HG02623 (cell line): ENCODE data around the gene DTWD2.
A peak's percentile ranks its signal among the peaks of the same experiment; 100 is the strongest.

Experiments used
- ATAC-seq: cut with Tn5 transposase; IDR thresholded peaks from one replicate; pipeline ENCODE4 v1.9.1; 2021; ENCODE audit warnings: moderate library complexity; ENCODE audit not compliant: unreplicated experiment

DTWD2 gene

GRCh38 chr5:118987988-118988865 lies at the start of gene DTWD2:
Gene DTWD2, minus strand, starts transcription at chr5:118988547. Its CDS starts 36 bp downstream, at chr5:118988511.
- ATAC-seq, result peak; percentile 89

- ATAC-seq, result no peak
These were observed 49.3 kb upstream of the DTWD2 start for GRCh38 chr5:119037496-119038215.

- no peak for ATAC-seq
These were observed 47.9 kb upstream of the DTWD2 start for GRCh38 chr5:119036101-119036762.

GRCh38 chr5:119033135-119033534 lies 44.8 kb upstream of the DTWD2 start:
- ATAC-seq, result no peak

GRCh38 chr5:119032656-119033055 lies 44.3 kb upstream of the DTWD2 start:
- peak; percentile 29 for ATAC-seq

- peak; percentile 47 for ATAC-seq
These were observed 43.6 kb upstream of the DTWD2 start for GRCh38 chr5:119031905-119032304.

GRCh38 chr5:119031011-119031886 lies 42.9 kb upstream of the DTWD2 start:
- ATAC-seq, result peak; percentile 75

GRCh38 chr5:119028575-119028974 lies 40.2 kb upstream of the DTWD2 start:
- ATAC-seq, result no peak

GRCh38 chr5:119022773-119023172 lies 34.4 kb upstream of the DTWD2 start:
- no peak for ATAC-seq

GRCh38 chr5:119022017-119022745 lies 33.8 kb upstream of the DTWD2 start:
- ATAC-seq, result peak; percentile 68

GRCh38 chr5:119021149-119021732 lies 32.9 kb upstream of the DTWD2 start:
- no peak for ATAC-seq

GRCh38 chr5:119019949-119020348 lies 31.6 kb upstream of the DTWD2 start:
- no peak for ATAC-seq

GRCh38 chr5:119019501-119019900 lies 31.2 kb upstream of the DTWD2 start:
- no peak for ATAC-seq

- no peak for ATAC-seq
These were observed 29.6 kb upstream of the DTWD2 start for GRCh38 chr5:119017994-119018393.

GRCh38 chr5:119016125-119016774 lies 27.9 kb upstream of the DTWD2 start:
- peak; percentile 62 for ATAC-seq

- no peak for ATAC-seq
These were observed 22.8 kb upstream of the DTWD2 start for GRCh38 chr5:119011186-119011585.

GRCh38 chr5:119010206-119010605 lies 21.9 kb upstream of the DTWD2 start:
- no peak for ATAC-seq

GRCh38 chr5:119009131-119009530 lies 20.8 kb upstream of the DTWD2 start:
- no peak for ATAC-seq

- ATAC-seq, result no peak
These were observed 11.3 kb upstream of the DTWD2 start for GRCh38 chr5:118999696-119000095.
